Progenitor cell of endocrine pancreas (in vitro differentiated cells): Measurements from ENCODE around the gene TLCD5. TPM values are rescaled to one million over a fixed set of nuclear protein-coding genes. Genes with fewer than 3 reads are reported as not detected.

Experiments used
- DNase-seq: peaks from one replicate; pipeline ENCODE4 v3.0.0; 2021; ENCODE audit warnings: low spot score; ENCODE audit not compliant: unreplicated experiment
- H3K27ac Mint-ChIP-seq: 2 replicates; pipeline ENCODE4 v1.8.0; 2021; ENCODE audit warnings: mild to moderate bottlenecking, moderate library complexity, mixed read lengths
- H3K27me3 Mint-ChIP-seq: 2 replicates; pipeline ENCODE4 v1.8.0; 2021; ENCODE audit warnings: mixed read lengths
- H3K36me3 Mint-ChIP-seq: 2 replicates; pipeline ENCODE4 v1.8.0; 2022; ENCODE audit warnings: mixed read lengths; ENCODE audit not compliant: insufficient read depth
- H3K4me1 Mint-ChIP-seq: 2 replicates; pipeline ENCODE4 v1.8.0; 2021; ENCODE audit warnings: low read depth, mixed read lengths
- H3K4me3 Mint-ChIP-seq: 2 replicates; pipeline ENCODE4 v1.8.0; 2021; ENCODE audit warnings: low read depth, mild to moderate bottlenecking, moderate library complexity, mixed read lengths
- H3K9me3 Mint-ChIP-seq: 2 replicates; pipeline ENCODE4 v1.8.0; 2021; ENCODE audit warnings: low read depth, mixed read lengths
- CTCF ChIP-seq: fragments of 200-600 bp; sonication (generic); IDR thresholded peaks from one replicate; pipeline ENCODE4 v1.5.0; 2021; ENCODE audit warnings: antibody characterized with exemption, mild to moderate bottlenecking; ENCODE audit not compliant: unreplicated experiment
- total RNA-seq: library from RNA; stranded (reverse); gene quantifications from 2 replicates; pipeline ENCODE4 v1.2.1, GENCODE V29; 2021

TLCD5 gene
- total RNA-seq, 1 donor from 2014 or later = 9.3 TPM

- Mint-ChIP-seq H3K9me3 (no peaks in the 10 kb centered on the region), H3K27me3 (no peaks in the 10 kb centered on the region), H3K27ac (no peak overlapping the region), H3K4me1 (peaks cover 27% of the 10 kb centered on the region), H3K4me3 (no peak overlapping the region), H3K36me3 (no peaks in the 10 kb centered on the region)
- no peak for DNase-seq
- TF ChIP-seq CTCF = no peak
Measured at GRCh38 chr11:120342678-120343077, 17.6 kb downstream of the TLCD5 start.

- DNase-seq = no peak
- no peak overlapping the region for H3K4me3 Mint-ChIP-seq
- H3K9me3 Mint-ChIP-seq = no peaks in the 10 kb centered on the region
- H3K4me1 Mint-ChIP-seq = peaks cover 21% of the 10 kb centered on the region
- no peaks in the 10 kb centered on the region for H3K36me3 Mint-ChIP-seq
- TF ChIP-seq CTCF = no peak
- no peaks in the 10 kb centered on the region for H3K27me3 Mint-ChIP-seq
- H3K27ac Mint-ChIP-seq = no peak overlapping the region
Measured at GRCh38 chr11:120343429-120343828, 18.3 kb downstream of the TLCD5 start.

GRCh38 chr11:120344302-120345004 is 19.4 kb downstream of the TLCD5 start:
- Mint-ChIP-seq H3K4me3 (no peak overlapping the region), H3K27me3 (no peaks in the 10 kb centered on the region), H3K36me3 (no peaks in the 10 kb centered on the region), H3K9me3 (no peaks in the 10 kb centered on the region), H3K27ac (no peak overlapping the region), H3K4me1 (peaks cover 13% of the 10 kb centered on the region)
- no peak for DNase-seq
- TF ChIP-seq CTCF = no peak

GRCh38 chr11:120346233-120346632 is 21.1 kb downstream of the TLCD5 start:
- no peak for DNase-seq
- peaks cover 8% of the 10 kb centered on the region for H3K4me1 Mint-ChIP-seq
- no peak overlapping the region for H3K4me3 Mint-ChIP-seq
- H3K27me3 Mint-ChIP-seq = no peaks in the 10 kb centered on the region
- peaks cover 3% of the 10 kb centered on the region for H3K9me3 Mint-ChIP-seq
- TF ChIP-seq CTCF = no peak
- H3K27ac Mint-ChIP-seq = no peak overlapping the region
- H3K36me3 Mint-ChIP-seq = peaks cover 1% of the 10 kb centered on the region

GRCh38 chr11:120350637-120351036 is 25.5 kb downstream of the TLCD5 start:
- H3K36me3 Mint-ChIP-seq = peaks cover 1% of the 10 kb centered on the region
- H3K4me1 Mint-ChIP-seq = peaks cover 15% of the 10 kb centered on the region
- H3K27me3 Mint-ChIP-seq = no peaks in the 10 kb centered on the region
- no peak overlapping the region for H3K4me3 Mint-ChIP-seq
- no peak for DNase-seq
- no peak overlapping the region for H3K27ac Mint-ChIP-seq
- peaks cover 3% of the 10 kb centered on the region for H3K9me3 Mint-ChIP-seq
- TF ChIP-seq CTCF = no peak
